T-helper 22 cell (primary cell): Measurements from ENCODE around the gene TSBP1.
"Not testable (repeated sequence)": the region's sequence is repeated elsewhere in the genome, so short reads cannot be mapped to it uniquely, and the experiment has no call there.

Experiments used
- DNase-seq: peaks from one replicate; pipeline ENCODE4 v3.0.0-alpha.2; 2020; ENCODE audit warnings: low read depth

The TSBP1 gene

DNA sequence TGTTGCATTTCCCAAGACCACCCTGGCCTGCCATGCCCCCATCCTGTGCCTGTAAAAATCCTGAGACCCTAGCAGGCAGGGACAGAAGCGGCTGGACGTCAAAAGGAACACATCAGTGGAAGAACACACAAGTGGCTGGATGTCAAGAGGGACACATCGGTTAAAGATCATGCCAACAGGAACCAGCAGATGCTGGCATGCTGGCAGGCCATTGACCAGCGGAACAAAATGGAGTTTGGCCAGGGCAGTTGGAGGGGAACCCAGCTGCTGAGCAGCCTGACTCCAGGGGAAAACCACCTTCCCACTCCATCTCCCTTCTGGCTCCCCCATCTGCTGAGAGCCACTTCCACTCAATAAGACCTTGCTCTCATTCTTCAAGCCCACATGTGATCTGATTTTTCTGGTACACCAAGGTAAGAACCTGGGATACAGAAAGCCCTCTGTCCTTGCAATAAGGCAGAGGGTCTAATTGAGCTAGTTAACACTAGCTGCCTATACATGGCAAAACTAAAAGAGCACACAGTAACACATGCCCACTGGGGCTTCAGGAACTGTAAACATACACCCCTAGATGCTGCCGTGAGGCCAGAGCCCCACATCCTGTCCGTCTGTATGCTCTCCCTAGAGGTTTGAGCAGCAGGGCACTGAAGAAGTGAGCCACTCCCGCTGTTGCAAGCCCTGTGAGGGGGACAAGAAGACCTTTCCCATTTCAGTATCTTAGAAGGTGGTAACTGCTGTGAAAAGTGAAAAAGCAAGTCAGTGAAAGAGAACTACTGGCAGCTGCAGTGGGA lies 4.2 kb upstream of the TSBP1 start:
- no peak for DNase-seq

GRCh38 chr6:32371229-32371628 lies 474 bp downstream of the TSBP1 start:
- DNase-seq, result no peak

DNA sequence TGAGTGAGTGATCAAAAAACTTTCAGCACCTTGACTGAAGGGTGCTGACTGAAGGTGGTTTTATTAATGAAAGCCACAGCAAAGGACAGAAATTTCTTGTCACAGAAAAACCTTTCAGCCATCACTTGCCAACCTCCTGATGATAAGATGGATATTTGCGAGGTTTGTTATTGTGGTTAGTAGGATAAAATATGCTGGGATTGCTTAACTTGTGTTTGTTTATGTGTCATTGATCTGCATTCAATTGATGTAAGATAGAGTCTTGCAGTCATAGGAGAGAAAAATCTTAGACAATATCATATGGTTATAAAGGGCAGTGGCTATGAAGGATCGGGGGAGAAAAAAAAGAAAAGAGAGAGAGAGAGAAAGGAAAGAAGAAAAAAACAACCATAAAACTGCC lies 1.2 kb downstream of the TSBP1 start:
- DNase-seq, result no peak

GRCh38 chr6:32369660-32370059 lies 2.0 kb downstream of the TSBP1 start:
- DNase-seq, result no peak

GRCh38 chr6:32367644-32368043 lies 4.1 kb downstream of the TSBP1 start:
- DNase-seq, result no peak

GRCh38 chr6:32359225-32359624 lies 12.5 kb downstream of the TSBP1 start:
- not testable (repeated sequence) for DNase-seq

GRCh38 chr6:32358548-32358947 lies 13.2 kb downstream of the TSBP1 start:
- not testable (repeated sequence) for DNase-seq

- no peak for DNase-seq
Measured at GRCh38 chr6:32355018-32355417, 16.7 kb downstream of the TSBP1 start.

DNA sequence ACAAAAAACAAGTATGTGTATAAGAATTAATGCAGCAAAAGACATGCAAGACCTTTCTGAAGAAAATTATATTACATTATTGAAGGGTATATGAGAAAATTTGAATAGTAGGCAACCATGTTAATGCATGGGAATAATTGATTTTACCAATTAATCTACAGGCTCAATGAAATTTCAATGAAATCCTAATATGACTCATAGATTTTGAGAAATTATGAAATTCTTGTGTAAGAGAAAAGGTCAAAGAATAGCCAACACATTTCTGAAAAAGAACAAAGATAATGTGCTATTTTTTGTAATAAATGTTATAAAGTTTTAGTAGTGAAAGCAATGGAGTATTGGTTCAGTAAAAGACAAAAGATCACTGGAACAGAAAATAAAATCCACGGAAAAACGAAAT lies 18.4 kb downstream of the TSBP1 start:
- DNase-seq, result no peak

DNA sequence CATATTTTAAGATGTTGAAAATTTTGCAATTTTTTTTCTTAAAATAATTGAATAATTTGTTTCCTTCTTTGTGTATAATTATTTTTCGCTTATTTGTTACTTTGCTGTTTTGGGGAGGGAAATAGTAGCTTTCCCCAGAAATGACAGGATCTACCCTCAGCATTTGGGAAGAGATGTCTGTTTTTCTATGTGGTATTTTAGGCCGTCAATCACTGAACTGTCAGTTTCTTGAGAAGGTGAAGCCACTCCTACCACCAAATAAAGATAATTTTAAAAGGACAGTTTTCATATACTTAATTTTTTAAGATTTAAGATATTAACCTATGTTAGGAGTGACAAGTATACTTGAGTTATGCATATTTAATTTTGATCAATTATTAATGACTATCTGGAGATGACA lies 31.5 kb downstream of the TSBP1 start:
- DNase-seq, result no peak

- DNase-seq, result no peak
Measured at GRCh38 chr6:32337186-32337805, 34.4 kb downstream of the TSBP1 start.

DNA sequence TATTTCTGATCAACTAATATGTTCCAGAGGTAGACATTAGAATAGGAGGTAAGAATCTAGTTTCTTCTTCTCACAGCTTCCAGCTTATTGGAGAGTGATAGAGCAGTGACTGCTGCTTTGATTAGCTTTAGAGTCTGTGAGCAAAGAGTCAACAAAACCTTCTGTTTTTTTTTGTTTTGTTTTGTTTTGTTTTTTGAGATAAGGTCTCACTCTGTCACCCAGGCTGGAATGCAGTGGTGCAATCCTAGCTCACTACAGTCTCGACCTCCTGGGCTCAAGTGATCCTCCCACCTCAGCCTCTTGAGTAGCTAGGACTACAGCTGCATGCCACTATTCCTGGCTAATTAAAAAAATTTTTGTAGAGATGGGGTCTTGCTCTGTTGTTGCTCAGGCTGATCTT lies 39.3 kb downstream of the TSBP1 start:
- no peak for DNase-seq

- DNase-seq, result no peak
Measured at GRCh38 chr6:32329141-32329540, 42.6 kb downstream of the TSBP1 start.

- DNase-seq, result no peak
Measured at GRCh38 chr6:32327103-32327502, 44.6 kb downstream of the TSBP1 start.

DNA sequence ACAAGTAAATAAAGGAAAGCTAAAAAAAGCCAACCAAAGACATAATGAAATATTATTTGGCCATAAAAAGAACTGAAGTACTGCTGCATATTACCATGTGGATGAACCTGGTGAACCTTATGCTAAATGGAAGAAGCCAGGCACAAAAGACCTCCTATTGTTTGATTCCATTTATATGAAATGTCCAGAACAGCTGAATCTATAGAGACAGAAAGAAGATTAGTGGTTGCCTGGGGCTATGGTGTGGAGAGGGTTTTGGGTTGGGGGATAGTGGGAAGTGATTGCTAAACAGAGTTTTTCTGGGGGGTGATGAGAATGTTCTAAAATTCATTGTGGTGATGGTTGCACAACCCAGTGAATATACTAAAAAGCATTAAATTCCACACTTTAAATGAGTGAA lies 53.2 kb downstream of the TSBP1 start:
- DNase-seq, result no peak

GRCh38 chr6:32317541-32317940 lies 54.2 kb downstream of the TSBP1 start:
- DNase-seq, result no peak

- no peak for DNase-seq
Measured at GRCh38 chr6:32313964-32314363, 57.7 kb downstream of the TSBP1 start.

- DNase-seq, result no peak
Measured at GRCh38 chr6:32298632-32299336, 72.9 kb downstream of the TSBP1 start.

DNA sequence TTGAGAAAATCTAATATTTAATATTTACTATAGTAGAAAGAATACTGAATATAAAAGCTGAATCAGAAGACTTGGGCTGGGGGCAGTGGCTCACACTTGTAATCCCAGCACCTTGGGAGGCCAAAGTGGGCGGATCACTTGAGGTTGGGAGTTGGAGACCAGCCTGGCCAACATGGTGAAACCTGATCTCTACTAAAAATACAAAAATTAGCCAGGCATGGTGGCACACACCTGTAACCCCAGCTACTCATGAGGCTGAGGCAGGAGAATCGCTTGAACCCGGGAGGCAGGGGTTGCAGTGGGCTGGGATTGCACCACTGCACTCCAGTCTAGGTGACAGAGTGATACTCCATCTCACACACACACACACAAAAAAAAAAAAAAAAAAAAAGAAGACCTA lies 76.7 kb downstream of the TSBP1 start:
- DNase-seq, result not testable (repeated sequence)

DNA sequence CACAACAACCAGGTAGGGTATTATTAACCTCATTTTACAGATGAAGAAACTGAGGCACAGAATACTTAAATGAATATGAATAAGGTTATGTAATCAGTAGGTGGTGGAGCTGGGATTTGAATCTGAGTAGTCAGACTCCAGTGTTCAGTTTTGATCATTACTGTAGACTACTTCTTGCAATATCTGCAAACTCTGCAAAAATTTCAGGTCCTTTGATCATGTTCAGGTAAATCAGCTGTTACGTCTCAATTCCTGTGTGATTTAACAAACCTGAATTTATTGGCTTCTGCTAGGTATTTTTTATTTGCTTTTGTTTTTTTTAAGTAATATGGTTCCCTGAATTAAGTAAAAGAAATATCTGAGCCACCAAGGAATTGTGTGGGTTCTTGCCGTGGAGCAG lies 77.1 kb downstream of the TSBP1 start:
- no peak for DNase-seq

GRCh38 chr6:32293695-32294094 lies 78.0 kb downstream of the TSBP1 start:
- no peak for DNase-seq

- DNase-seq, result no peak
Measured at GRCh38 chr6:32291543-32291942, 80.2 kb downstream of the TSBP1 start.

DNA sequence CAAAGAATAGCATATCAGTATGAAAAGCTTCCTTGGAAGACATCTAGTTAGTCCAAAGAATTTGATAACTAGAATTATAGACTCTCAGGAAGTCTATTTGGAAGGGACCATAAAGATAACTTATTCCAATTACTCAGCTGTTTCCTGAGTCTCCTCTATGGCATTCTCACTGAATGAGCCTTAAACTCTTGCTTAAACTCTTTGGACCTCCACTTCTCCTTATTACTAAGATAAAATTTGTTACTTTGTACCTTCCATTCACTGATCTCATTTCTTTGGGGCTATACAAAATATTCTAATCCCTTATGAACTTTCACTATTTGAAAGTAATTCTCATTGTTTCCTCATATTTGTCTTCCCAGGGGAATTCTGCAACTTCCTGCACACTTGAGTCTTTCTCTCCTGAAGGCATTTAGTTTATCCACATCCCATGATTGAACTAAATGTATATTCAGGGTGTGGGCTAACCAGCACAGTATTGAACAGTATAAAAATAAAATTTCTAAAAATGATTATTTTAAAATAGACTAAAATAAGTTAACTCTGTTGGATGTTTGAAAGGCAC lies 80.7 kb downstream of the TSBP1 start:
- DNase-seq, result no peak
